Head of caudate nucleus (tissue), 42 donors: ENCODE results near the gene NOB1.
A peak's percentile ranks its signal among the peaks of the same experiment; 100 is the strongest.

Experiments
- DNase-seq, 42 donors: peaks; one replicate each; pipeline versions ENCODE4 v3.0.0 to v3.0.0-alpha.2; 2020 to 2021; ENCODE audit warnings: mixed read lengths in 7 of 42
- intact Hi-C: fragments of 100-400 bp; cut with DNase I; formaldehyde crosslinking; loops from one replicate; pipeline ENCODE4 v1.15.0; 2022

NOB1 gene

GRCh38 chr16:69725480-69726312 lies 29.0 kb downstream of the NOB1 start:
- intact Hi-C loops = no loop called here

GRCh38 chr16:69724981-69725479 lies 29.7 kb downstream of the NOB1 start:
- intact Hi-C loops = no loop called here
- DNase-seq = peak in 3 of 42 donors; percentile 37 to 54 (median 43)

More at GRCh38 chr16:69725480-69726312, 29.0 kb downstream of the NOB1 start:
- peak in 5 of 42 donors; percentile 17 to 44 (median 28) for DNase-seq

- intact Hi-C loops = no loop called here
- DNase-seq = peak in 1 of 42 donors; percentile 27
Observed at GRCh38 chr16:69724414-69724873, 30.3 kb downstream of the NOB1 start.

- DNase-seq = peak in 1 of 42 donors; percentile 39
Observed at GRCh38 chr16:69721441-69721957, 33.2 kb downstream of the NOB1 start.

GRCh38 chr16:69720822-69721430 lies 33.8 kb downstream of the NOB1 start:
- intact Hi-C loops = no loop called here
- peak in 3 of 42 donors; percentile 6 to 34 (median 33) for DNase-seq

More at GRCh38 chr16:69721441-69721957, 33.2 kb downstream of the NOB1 start:
- intact Hi-C loops = no loop called here

GRCh38 chr16:69718111-69718764 lies 36.5 kb downstream of the NOB1 start:
- DNase-seq = peak in 7 of 42 donors; percentile 37 to 64 (median 45)
- intact Hi-C loops = no loop called here

- DNase-seq = peak in 2 of 42 donors; percentile 38 to 56
- intact Hi-C loops = no loop called here
Observed at GRCh38 chr16:69717066-69717465, 37.7 kb downstream of the NOB1 start.

GRCh38 chr16:69712914-69713581 lies 41.7 kb downstream of the NOB1 start:
- DNase-seq = peak in 2 of 42 donors; percentile 39 to 40
- intact Hi-C loops = no loop called here

- DNase-seq = peak in 1 of 42 donors; percentile 27
- intact Hi-C loops = no loop called here
Observed at GRCh38 chr16:69712277-69712676, 42.4 kb downstream of the NOB1 start.

- intact Hi-C loops = no loop called here
- peak in 36 of 42 donors; percentile 22 to 84 (median 62) for DNase-seq
Observed at GRCh38 chr16:69711115-69711740, 43.5 kb downstream of the NOB1 start.

GRCh38 chr16:69709456-69710084 lies 45.2 kb downstream of the NOB1 start:
- intact Hi-C loops = loop anchor here (2.0 to 5.0 kb wide), 2 partner anchors 45 to 312 kb away; partner anchors contain the start of gene NOB1
- DNase-seq = peak in 2 of 42 donors; percentile 42 to 58

- intact Hi-C loops = loop anchor here (2.0 to 5.0 kb wide), 2 partner anchors 47 to 311 kb away; partner anchors contain the start of gene NOB1
- DNase-seq = peak in 1 of 42 donors; percentile 36
Observed at GRCh38 chr16:69707920-69708683, 46.6 kb downstream of the NOB1 start.

GRCh38 chr16:69706975-69707340 lies 47.8 kb downstream of the NOB1 start:
- intact Hi-C loops = loop anchor here (5.0 kb wide), 1 partner anchor 310 kb away; no protein-coding TSS in a partner anchor
- peak in 1 of 42 donors; percentile 29 for DNase-seq

GRCh38 chr16:69706256-69706974 lies 48.3 kb downstream of the NOB1 start:
- no peak for DNase-seq
- intact Hi-C loops = loop anchor here (5.0 kb wide), 1 partner anchor 309 kb away; no protein-coding TSS in a partner anchor

- no peak for DNase-seq
- intact Hi-C loops = no loop called here
Observed at GRCh38 chr16:69703638-69704037, 51.1 kb downstream of the NOB1 start.

GRCh38 chr16:69701866-69702265 lies 52.9 kb downstream of the NOB1 start:
- intact Hi-C loops = no loop called here
- no peak for DNase-seq
